GM18520 (cell line): ENCODE results near the gene SAMD14.

Experiments used
- ATAC-seq: cut with Tn5 transposase; IDR thresholded peaks from one replicate; pipeline ENCODE4 v1.9.1; 2021; ENCODE audit not compliant: unreplicated experiment

Gene SAMD14

GRCh38 chr17:50114849-50115357, 15.1 kb downstream of the SAMD14 start:
- ATAC-seq, result no peak

- ATAC-seq, result no peak
Observed at GRCh38 chr17:50114401-50114800, 15.6 kb downstream of the SAMD14 start.

GRCh38 chr17:50113624-50114320, 16.2 kb downstream of the SAMD14 start:
- ATAC-seq, result no peak

GRCh38 chr17:50112694-50113093, 17.3 kb downstream of the SAMD14 start:
- no peak for ATAC-seq

- no peak for ATAC-seq
Observed at GRCh38 chr17:50111673-50112655, 18.0 kb downstream of the SAMD14 start.

- ATAC-seq, result no peak
Observed at GRCh38 chr17:50110591-50111349, 19.2 kb downstream of the SAMD14 start.

- no peak for ATAC-seq
Observed at GRCh38 chr17:50109785-50110184, 20.2 kb downstream of the SAMD14 start.

GRCh38 chr17:50109207-50109606, 20.8 kb downstream of the SAMD14 start:
- ATAC-seq, result no peak

GRCh38 chr17:50108556-50108955, 21.4 kb downstream of the SAMD14 start:
- ATAC-seq, result no peak

- no peak for ATAC-seq
Observed at GRCh38 chr17:50107790-50108414, 22.1 kb downstream of the SAMD14 start.

- no peak for ATAC-seq
Observed at GRCh38 chr17:50106393-50107131, 23.4 kb downstream of the SAMD14 start.

- no peak for ATAC-seq
Observed at GRCh38 chr17:50105811-50106210, 24.1 kb downstream of the SAMD14 start.

- ATAC-seq, result no peak
Observed at GRCh38 chr17:50103941-50104340, 26.0 kb downstream of the SAMD14 start.

- ATAC-seq, result no peak
Observed at GRCh38 chr17:50103252-50103651, 26.7 kb downstream of the SAMD14 start.

- no peak for ATAC-seq
Observed at GRCh38 chr17:50102164-50102991, 27.6 kb downstream of the SAMD14 start.

GRCh38 chr17:50101346-50102163, 28.4 kb downstream of the SAMD14 start:
- ATAC-seq, result no peak

- ATAC-seq, result no peak
Observed at GRCh38 chr17:50100921-50101345, 29.0 kb downstream of the SAMD14 start.

GRCh38 chr17:50100480-50100883, 29.5 kb downstream of the SAMD14 start:
- no peak for ATAC-seq
